ENCODE data around the gene TPM1. TPM values are rescaled to one million over a fixed set of nuclear protein-coding genes. Genes with fewer than 3 reads are reported as not detected.

Gene TPM1
- total RNA-seq, 1 experiment from 2014 or later = 421 TPM

DNA sequence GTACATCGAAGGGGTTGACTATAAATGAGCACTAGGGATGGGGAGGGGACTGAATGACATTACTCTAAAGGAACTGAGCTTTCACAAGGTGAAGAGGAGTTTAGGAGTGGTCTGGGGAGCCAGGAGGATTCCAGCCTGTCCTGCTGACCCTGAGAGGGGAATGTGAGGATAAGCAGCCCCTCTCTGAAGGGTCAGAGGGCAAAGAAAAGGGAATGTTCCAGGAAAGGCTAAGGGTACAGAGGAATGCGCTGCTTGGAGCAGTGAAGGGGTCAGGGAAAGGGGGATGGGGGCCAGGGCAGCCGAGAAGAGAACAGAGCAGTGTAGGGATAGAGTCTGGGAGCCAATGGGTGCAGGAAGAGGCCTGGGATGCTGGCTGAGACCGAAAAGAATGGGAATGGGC is 28.0 kb upstream of the TPM1 start:
- ChIA-PET CTCF (no interaction called here), POLR2A (interaction anchor here (0.6 kb wide), 1 partner anchor 14 kb away, joined by 3 read pairs; no protein-coding TSS in a partner anchor)
- H3K4me3 Mint-ChIP-seq = no peak overlapping the region
- DNase-seq (ENCODE audit: low spot score) (no peak), ATAC-seq (no peak)
- peaks cover 15% of the 10 kb centered on the region for H3K9me3 Mint-ChIP-seq
- no peak overlapping the region for H3K27ac Mint-ChIP-seq
- peaks cover 10% of the 10 kb centered on the region for H3K4me1 Mint-ChIP-seq
- no peaks in the 10 kb centered on the region for H3K36me3 Mint-ChIP-seq
- H3K27me3 Mint-ChIP-seq (ENCODE audit: low read depth) = no peaks in the 10 kb centered on the region; the same call in 1 of the 2 replicates
- TF ChIP-seq, protein P1, sequence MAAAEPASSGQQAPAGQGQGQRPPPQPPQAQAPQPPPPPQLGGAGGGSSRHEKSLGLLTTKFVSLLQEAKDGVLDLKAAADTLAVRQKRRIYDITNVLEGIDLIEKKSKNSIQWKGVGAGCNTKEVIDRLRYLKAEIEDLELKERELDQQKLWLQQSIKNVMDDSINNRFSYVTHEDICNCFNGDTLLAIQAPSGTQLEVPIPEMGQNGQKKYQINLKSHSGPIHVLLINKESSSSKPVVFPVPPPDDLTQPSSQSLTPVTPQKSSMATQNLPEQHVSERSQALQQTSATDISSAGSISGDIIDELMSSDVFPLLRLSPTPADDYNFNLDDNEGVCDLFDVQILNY (CRISPR knock-in tag; IDR thresholded peaks at IDR 0.05) = no peak
- TF ChIP-seq, protein P2, sequence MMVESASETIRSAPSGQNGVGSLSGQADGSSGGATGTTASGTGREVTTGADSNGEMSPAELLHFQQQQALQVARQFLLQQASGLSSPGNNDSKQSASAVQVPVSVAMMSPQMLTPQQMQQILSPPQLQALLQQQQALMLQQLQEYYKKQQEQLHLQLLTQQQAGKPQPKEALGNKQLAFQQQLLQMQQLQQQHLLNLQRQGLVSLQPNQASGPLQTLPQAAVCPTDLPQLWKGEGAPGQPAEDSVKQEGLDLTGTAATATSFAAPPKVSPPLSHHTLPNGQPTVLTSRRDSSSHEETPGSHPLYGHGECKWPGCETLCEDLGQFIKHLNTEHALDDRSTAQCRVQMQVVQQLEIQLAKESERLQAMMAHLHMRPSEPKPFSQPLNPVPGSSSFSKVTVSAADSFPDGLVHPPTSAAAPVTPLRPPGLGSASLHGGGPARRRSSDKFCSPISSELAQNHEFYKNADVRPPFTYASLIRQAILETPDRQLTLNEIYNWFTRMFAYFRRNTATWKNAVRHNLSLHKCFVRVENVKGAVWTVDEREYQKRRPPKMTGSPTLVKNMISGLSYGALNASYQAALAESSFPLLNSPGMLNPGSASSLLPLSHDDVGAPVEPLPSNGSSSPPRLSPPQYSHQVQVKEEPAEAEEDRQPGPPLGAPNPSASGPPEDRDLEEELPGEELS (CRISPR knock-in tag; IDR thresholded peaks at IDR 0.05) = no peak
- TF ChIP-seq CREM (CRISPR knock-in tag; IDR thresholded peaks at IDR 0.05) = no peak
- no peak for TF ChIP-seq ZNF121 (CRISPR knock-in tag; IDR thresholded peaks at IDR 0.05)
- TF ChIP-seq, protein P3, sequence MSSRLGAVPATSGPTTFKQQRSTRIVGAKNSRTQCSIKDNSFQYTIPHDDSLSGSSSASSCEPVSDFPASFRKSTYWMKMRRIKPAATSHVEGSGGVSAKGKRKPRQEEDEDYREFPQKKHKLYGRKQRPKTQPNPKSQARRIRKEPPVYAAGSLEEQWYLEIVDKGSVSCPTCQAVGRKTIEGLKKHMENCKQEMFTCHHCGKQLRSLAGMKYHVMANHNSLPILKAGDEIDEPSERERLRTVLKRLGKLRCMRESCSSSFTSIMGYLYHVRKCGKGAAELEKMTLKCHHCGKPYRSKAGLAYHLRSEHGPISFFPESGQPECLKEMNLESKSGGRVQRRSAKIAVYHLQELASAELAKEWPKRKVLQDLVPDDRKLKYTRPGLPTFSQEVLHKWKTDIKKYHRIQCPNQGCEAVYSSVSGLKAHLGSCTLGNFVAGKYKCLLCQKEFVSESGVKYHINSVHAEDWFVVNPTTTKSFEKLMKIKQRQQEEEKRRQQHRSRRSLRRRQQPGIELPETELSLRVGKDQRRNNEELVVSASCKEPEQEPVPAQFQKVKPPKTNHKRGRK (CRISPR knock-in tag; IDR thresholded peaks at IDR 0.05; ENCODE audit: borderline replicate concordance) = no peak
- no peak for TF ChIP-seq CREB1 (CRISPR knock-in tag; IDR thresholded peaks at IDR 0.05)
- TF ChIP-seq FOXK1 (CRISPR knock-in tag; IDR thresholded peaks at IDR 0.05) = no peak
- TF ChIP-seq, protein P4, sequence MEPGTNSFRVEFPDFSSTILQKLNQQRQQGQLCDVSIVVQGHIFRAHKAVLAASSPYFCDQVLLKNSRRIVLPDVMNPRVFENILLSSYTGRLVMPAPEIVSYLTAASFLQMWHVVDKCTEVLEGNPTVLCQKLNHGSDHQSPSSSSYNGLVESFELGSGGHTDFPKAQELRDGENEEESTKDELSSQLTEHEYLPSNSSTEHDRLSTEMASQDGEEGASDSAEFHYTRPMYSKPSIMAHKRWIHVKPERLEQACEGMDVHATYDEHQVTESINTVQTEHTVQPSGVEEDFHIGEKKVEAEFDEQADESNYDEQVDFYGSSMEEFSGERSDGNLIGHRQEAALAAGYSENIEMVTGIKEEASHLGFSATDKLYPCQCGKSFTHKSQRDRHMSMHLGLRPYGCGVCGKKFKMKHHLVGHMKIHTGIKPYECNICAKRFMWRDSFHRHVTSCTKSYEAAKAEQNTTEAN (CRISPR knock-in tag; IDR thresholded peaks at IDR 0.05) = no peak

DNA sequence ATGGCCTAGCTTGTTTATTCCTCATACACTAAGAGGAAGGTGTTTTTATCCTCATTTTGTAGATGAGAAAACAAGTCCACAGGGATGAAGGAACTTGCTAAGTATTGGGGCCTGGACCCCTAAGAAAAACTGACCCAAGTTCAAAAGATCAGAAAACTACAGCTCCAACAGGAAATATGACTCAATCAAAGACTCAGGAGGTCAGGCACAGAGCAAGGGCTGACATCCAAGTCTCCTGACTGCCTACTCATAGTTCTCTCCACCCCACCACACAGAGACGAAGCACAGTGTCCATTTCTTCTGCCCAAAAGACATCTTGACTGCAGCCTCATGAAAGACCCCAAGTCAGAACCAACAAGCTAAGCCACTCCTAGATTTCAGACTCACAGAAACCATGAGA is 26.9 kb upstream of the TPM1 start:
- ATAC-seq = no peak
- H3K4me3 Mint-ChIP-seq = no peak overlapping the region
- no peak for DNase-seq (ENCODE audit: low spot score)
- no peaks in the 10 kb centered on the region for H3K36me3 Mint-ChIP-seq
- ChIA-PET CTCF (interaction anchor here (0.6 kb wide), 1 partner anchor 26 kb away, joined by 3 read pairs; no protein-coding TSS in a partner anchor), POLR2A (no interaction called here)
- H3K27ac Mint-ChIP-seq = no peak overlapping the region
- peaks cover 18% of the 10 kb centered on the region for H3K4me1 Mint-ChIP-seq
- H3K9me3 Mint-ChIP-seq = peaks cover 15% of the 10 kb centered on the region
- H3K27me3 Mint-ChIP-seq (ENCODE audit: low read depth) = no peaks in the 10 kb centered on the region; the same call in 1 of the 2 replicates
- TF ChIP-seq JUN (CRISPR knock-in tag; IDR thresholded peaks at IDR 0.05) (no peak), ZNF138 (CRISPR knock-in tag; conservative IDR thresholded peaks at IDR 0.05) (no peak), NR2C2 (CRISPR knock-in tag; IDR thresholded peaks at IDR 0.05) (no peak), SOX15 (CRISPR knock-in tag; IDR thresholded peaks at IDR 0.05) (no peak), GABPB1 (CRISPR knock-in tag; IDR thresholded peaks at IDR 0.05) (no peak), TCF7 (CRISPR knock-in tag; IDR thresholded peaks at IDR 0.05; ENCODE audit: low read depth) (no peak), PRRX2 (CRISPR knock-in tag; IDR thresholded peaks at IDR 0.05) (no peak), ZNF396 (CRISPR knock-in tag; IDR thresholded peaks at IDR 0.05; ENCODE audit: borderline replicate concordance) (no peak), GRHL2 (CRISPR knock-in tag; IDR thresholded peaks at IDR 0.05; ENCODE audit: insufficient replicate concordance, severe bottlenecking) (no peak), CREM (CRISPR knock-in tag; IDR thresholded peaks at IDR 0.05) (no peak)
- TF ChIP-seq, protein P5, sequence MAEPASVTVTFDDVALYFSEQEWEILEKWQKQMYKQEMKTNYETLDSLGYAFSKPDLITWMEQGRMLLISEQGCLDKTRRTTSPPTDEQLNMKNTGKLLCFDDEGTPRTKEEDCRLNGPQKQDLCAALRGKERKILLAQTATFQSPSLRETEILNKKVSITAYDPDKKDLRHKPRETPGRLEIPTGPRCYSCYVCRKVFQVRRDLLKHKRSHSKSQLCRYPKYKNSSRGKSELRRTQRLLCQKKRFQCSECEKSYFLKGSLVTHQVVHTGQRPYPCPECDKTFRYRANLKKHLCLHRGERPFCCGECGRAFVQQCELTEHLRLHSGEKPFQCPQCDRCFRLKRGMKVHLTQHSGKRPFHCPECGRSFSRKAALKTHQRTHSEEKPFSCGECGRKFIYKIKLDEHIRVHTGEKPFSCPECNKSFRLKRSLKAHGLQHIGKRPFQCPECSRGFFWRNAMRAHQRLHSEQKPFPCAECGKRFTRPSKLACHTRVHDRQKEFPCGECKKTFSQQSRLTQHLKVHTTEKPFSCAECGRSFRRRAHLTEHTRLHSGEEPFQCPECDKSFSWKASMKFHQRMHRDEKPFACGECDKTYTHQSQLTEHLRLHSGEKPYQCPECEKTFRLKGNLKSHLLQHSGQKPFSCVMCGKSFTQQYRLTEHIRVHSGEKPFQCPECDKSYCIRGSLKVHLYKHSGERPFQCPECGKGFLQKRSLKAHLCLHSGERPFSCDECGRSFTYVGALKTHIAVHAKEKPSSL (CRISPR knock-in tag; conservative IDR thresholded peaks at IDR 0.05) = no peak
- TF ChIP-seq, protein P1 (CRISPR knock-in tag; IDR thresholded peaks at IDR 0.05) = no peak
- TF ChIP-seq, protein P2 (CRISPR knock-in tag; IDR thresholded peaks at IDR 0.05) = no peak
- TF ChIP-seq, protein P6, sequence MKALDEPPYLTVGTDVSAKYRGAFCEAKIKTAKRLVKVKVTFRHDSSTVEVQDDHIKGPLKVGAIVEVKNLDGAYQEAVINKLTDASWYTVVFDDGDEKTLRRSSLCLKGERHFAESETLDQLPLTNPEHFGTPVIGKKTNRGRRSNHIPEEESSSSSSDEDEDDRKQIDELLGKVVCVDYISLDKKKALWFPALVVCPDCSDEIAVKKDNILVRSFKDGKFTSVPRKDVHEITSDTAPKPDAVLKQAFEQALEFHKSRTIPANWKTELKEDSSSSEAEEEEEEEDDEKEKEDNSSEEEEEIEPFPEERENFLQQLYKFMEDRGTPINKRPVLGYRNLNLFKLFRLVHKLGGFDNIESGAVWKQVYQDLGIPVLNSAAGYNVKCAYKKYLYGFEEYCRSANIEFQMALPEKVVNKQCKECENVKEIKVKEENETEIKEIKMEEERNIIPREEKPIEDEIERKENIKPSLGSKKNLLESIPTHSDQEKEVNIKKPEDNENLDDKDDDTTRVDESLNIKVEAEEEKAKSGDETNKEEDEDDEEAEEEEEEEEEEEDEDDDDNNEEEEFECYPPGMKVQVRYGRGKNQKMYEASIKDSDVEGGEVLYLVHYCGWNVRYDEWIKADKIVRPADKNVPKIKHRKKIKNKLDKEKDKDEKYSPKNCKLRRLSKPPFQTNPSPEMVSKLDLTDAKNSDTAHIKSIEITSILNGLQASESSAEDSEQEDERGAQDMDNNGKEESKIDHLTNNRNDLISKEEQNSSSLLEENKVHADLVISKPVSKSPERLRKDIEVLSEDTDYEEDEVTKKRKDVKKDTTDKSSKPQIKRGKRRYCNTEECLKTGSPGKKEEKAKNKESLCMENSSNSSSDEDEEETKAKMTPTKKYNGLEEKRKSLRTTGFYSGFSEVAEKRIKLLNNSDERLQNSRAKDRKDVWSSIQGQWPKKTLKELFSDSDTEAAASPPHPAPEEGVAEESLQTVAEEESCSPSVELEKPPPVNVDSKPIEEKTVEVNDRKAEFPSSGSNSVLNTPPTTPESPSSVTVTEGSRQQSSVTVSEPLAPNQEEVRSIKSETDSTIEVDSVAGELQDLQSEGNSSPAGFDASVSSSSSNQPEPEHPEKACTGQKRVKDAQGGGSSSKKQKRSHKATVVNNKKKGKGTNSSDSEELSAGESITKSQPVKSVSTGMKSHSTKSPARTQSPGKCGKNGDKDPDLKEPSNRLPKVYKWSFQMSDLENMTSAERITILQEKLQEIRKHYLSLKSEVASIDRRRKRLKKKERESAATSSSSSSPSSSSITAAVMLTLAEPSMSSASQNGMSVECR (CRISPR knock-in tag; IDR thresholded peaks at IDR 0.05; ENCODE audit: borderline replicate concordance) = no peak
